KMS-11 (cell line): ENCODE data around the gene CFAP97D2.

Experiments used
- H2AFZ ChIP-seq: fragments of 200-600 bp; sonication (generic); 2 replicates; pipeline ENCODE4 v1.6.1; 2016; ENCODE audit warnings: antibody characterized with exemption, mixed run types, low read depth
- H3K27ac ChIP-seq: fragments of 200-600 bp; sonication (generic); 2 replicates; pipeline ENCODE4 v1.6.1; 2016; ENCODE audit warnings: mild to moderate bottlenecking, mixed run types
- H3K27me3 ChIP-seq: fragments of 200-600 bp; sonication (generic); 2 replicates; pipeline ENCODE4 v1.6.1; 2017; ENCODE audit warnings: mild to moderate bottlenecking, low read depth, mixed run types, moderate library complexity; ENCODE audit not compliant: insufficient read depth
- H3K36me3 ChIP-seq: fragments of 200-600 bp; sonication (generic); 2 replicates; pipeline ENCODE4 v1.6.1; 2017; ENCODE audit warnings: mild to moderate bottlenecking, mixed run types; ENCODE audit not compliant: insufficient read depth
- H3K4me1 ChIP-seq: fragments of 200-600 bp; sonication (generic); 2 replicates; pipeline ENCODE4 v1.6.1; 2016; ENCODE audit warnings: mild to moderate bottlenecking, low read depth, mixed run types; ENCODE audit not compliant: poor library complexity, severe bottlenecking
- H3K4me2 ChIP-seq: fragments of 200-600 bp; sonication (generic); 2 replicates; pipeline ENCODE4 v1.7.0; 2016; ENCODE audit warnings: mild to moderate bottlenecking, mixed run types
- H3K4me3 ChIP-seq: fragments of 200-600 bp; sonication (generic); IDR thresholded peaks from 2 replicates; pipeline ENCODE4 v1.6.1; 2017; ENCODE audit warnings: low read depth, low read length, mixed read lengths; ENCODE audit not compliant: insufficient read depth
- H3K79me2 ChIP-seq: fragments of 200-600 bp; sonication (generic); 2 replicates; pipeline ENCODE4 v1.6.1; 2016; ENCODE audit warnings: low read depth, mixed run types; ENCODE audit not compliant: insufficient read depth
- H3K9ac ChIP-seq: fragments of 200-600 bp; sonication (generic); 2 replicates; pipeline ENCODE4 v1.6.1; 2016; ENCODE audit warnings: mild to moderate bottlenecking, mixed run types
- H4K20me1 ChIP-seq: fragments of 200-600 bp; sonication (generic); 2 replicates; pipeline ENCODE4 v1.6.1; 2016; ENCODE audit warnings: mild to moderate bottlenecking, mixed run types; ENCODE audit not compliant: insufficient read depth
- TF ChIP-seq, protein P1 (sequence below): fragments of 200-600 bp; sonication (generic); conservative IDR thresholded peaks from 2 replicates; pipeline ENCODE4 v1.6.1; 2017; ENCODE audit warnings: low read depth, mild to moderate bottlenecking, antibody characterized with exemption, low read length, moderate library complexity, mixed read lengths

CFAP97D2 gene

DNA sequence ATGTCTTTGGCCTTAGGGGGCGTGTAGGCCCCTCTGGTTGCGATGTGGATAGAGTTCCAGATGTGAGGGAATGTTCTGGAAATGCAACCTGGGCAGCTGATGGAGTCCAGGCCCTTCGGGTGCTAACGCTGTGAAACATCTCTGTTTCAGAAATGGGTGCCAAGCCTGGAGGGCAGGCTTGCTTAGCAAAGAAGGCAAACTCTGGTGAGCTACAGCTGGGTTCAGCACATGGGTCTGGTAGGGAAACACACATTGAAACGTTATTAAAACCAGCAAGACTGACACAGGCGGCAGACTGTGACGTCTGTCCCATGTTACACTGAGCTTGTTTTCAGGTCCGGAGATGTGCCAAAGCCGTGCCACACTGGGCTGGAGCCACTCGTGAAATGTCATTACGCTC lies 47.0 kb downstream of the CFAP97D2 start:
- no peak overlapping the region for H3K4me3 ChIP-seq
- H3K4me1 ChIP-seq = peaks cover 32% of the 10 kb centered on the region
- no peaks in the 10 kb centered on the region for H4K20me1 ChIP-seq
- H3K9ac ChIP-seq = no peak overlapping the region
- no peaks in the 10 kb centered on the region for H3K36me3 ChIP-seq
- no peak overlapping the region for H2AFZ ChIP-seq
- no peaks in the 10 kb centered on the region for H3K27me3 ChIP-seq
- no peaks in the 10 kb centered on the region for H3K79me2 ChIP-seq
- no peak overlapping the region for H3K4me2 ChIP-seq
- TF ChIP-seq, protein P1, sequence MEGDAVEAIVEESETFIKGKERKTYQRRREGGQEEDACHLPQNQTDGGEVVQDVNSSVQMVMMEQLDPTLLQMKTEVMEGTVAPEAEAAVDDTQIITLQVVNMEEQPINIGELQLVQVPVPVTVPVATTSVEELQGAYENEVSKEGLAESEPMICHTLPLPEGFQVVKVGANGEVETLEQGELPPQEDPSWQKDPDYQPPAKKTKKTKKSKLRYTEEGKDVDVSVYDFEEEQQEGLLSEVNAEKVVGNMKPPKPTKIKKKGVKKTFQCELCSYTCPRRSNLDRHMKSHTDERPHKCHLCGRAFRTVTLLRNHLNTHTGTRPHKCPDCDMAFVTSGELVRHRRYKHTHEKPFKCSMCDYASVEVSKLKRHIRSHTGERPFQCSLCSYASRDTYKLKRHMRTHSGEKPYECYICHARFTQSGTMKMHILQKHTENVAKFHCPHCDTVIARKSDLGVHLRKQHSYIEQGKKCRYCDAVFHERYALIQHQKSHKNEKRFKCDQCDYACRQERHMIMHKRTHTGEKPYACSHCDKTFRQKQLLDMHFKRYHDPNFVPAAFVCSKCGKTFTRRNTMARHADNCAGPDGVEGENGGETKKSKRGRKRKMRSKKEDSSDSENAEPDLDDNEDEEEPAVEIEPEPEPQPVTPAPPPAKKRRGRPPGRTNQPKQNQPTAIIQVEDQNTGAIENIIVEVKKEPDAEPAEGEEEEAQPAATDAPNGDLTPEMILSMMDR = no peak
- H3K27ac ChIP-seq = no peak overlapping the region

DNA sequence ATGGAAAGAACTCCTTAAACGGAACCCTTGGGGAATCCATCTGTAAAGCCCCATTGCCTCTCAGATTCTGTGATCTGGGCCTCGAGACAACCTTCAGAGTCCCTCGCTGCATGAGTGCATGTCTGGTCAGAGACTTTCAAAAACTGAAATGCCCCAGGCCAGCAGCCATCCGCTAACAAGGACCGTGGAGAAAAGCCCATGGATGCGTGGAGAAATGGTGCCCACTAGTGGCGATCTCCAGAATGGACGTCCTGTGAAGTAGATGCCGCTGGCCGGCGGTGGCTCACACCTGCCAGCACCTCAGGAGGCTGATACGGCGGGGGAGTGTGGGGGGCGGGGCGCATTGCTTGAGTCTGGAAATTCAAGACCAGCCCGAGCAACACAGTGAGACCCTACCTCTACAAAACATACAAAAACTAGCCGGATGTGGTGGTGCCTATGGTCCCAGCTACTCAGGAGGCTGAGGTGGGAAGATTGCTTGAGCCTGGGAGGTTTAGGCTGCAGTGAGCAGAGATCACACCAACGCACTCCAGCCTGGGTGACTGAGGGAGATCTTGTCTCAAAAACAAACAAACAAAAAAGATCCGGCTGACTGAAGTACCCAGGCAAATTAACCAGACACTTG lies 47.8 kb downstream of the CFAP97D2 start:
- H3K9ac ChIP-seq = no peak overlapping the region
- H3K79me2 ChIP-seq = no peaks in the 10 kb centered on the region
- H2AFZ ChIP-seq = peak overlapping the region; percentile 52; the same call in 1 of the 2 replicates
- peaks cover 32% of the 10 kb centered on the region for H3K4me1 ChIP-seq
- no peak overlapping the region for H3K27ac ChIP-seq
- H3K27me3 ChIP-seq = no peaks in the 10 kb centered on the region
- no peaks in the 10 kb centered on the region for H3K36me3 ChIP-seq
- no peaks in the 10 kb centered on the region for H4K20me1 ChIP-seq
- H3K4me3 ChIP-seq = no peak overlapping the region
- peak overlapping the region; percentile 76 for H3K4me2 ChIP-seq
- TF ChIP-seq, protein P1 = peak; percentile 86

DNA sequence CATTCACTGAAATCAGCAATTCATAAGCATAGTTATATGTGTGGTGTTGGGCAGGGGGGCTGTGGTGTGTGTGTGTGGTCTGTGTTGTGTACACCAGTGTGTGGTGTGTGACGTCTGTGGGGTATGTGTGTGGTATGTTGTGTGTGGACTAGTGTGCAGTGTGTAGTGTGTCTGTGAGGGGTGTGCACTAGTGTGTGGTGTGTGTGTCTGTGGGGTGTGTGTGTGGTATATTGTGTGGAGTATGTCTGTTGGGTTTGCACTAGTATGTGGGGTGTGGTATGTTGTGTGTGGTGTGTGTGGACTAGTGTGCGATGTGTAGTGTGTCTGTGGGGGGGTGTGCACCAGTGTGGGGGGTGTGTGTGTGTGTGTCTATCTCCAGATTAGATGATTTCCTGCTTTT lies 48.5 kb downstream of the CFAP97D2 start:
- Histone ChIP-seq H3K79me2 (no peaks in the 10 kb centered on the region), H3K4me2 (peak overlapping the region; percentile 76; the same call in 1 of the 2 replicates)

DNA sequence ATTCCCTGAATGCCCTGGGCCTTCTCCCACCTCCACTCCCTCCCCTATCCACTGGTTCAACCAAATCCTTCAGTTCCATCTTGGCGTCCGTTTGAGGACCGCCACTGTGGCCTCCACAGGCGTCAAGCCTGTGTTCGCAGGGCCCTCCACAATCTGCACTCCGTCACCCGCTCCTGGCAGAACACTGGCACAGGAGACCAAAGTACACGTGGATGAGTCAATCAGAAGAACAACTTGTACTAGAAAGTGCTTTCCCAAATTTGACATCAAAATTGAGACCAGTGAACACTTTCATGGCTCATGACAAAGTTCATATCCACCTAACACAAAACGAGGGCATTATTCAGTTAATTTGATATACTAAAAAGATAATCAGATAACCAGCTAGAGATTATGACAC lies 49.1 kb downstream of the CFAP97D2 start:
- no peaks in the 10 kb centered on the region for H3K36me3 ChIP-seq
- H3K4me3 ChIP-seq = no peak overlapping the region
- H3K4me2 ChIP-seq = no peak overlapping the region
- no peaks in the 10 kb centered on the region for H3K79me2 ChIP-seq
- H4K20me1 ChIP-seq = no peaks in the 10 kb centered on the region
- H3K9ac ChIP-seq = no peak overlapping the region
- no peak overlapping the region for H3K27ac ChIP-seq
- H3K4me1 ChIP-seq = peaks cover 25% of the 10 kb centered on the region
- no peak overlapping the region for H2AFZ ChIP-seq
- no peaks in the 10 kb centered on the region for H3K27me3 ChIP-seq
- TF ChIP-seq, protein P1 = no peak

More for the DNA sequence above, 48.5 kb downstream of the CFAP97D2 start:
- H4K20me1 ChIP-seq = no peaks in the 10 kb centered on the region
- H3K27ac ChIP-seq = no peak overlapping the region
- H3K4me1 ChIP-seq = peaks cover 30% of the 10 kb centered on the region
- H3K36me3 ChIP-seq = no peaks in the 10 kb centered on the region
- H3K27me3 ChIP-seq = no peaks in the 10 kb centered on the region
- TF ChIP-seq, protein P1 = no peak
- no peak overlapping the region for H3K4me3 ChIP-seq
- no peak overlapping the region for H3K9ac ChIP-seq
- H2AFZ ChIP-seq = no peak overlapping the region
